Measurements from ENCODE around the gene ACTR2. TPM values are rescaled to one million over a fixed set of nuclear protein-coding genes. Genes with fewer than 3 reads are reported as not detected.

Gene ACTR2
- total and polyA plus RNA-seq, 9 of the 15 experiments (the other 6 are each of a cell fraction or from before 2014, with no cell fraction given): 47.3 to 239 (median 108) TPM

GRCh38 chr2:65228263-65228750 is 676 bp downstream of the ACTR2 start (continued):
- TF ChIP-seq ARID3A (IDR thresholded peaks at IDR 0.05; ENCODE audit: borderline replicate concordance, low read depth, low read length) (no peak), YY1 (IDR thresholded peaks at IDR 0.05; ENCODE audit: borderline replicate concordance in 1 of 3, control insufficient read depth in 1 of 3, extremely low read depth in 1 of 3, insufficient read depth in 3 of 3, insufficient read length in 1 of 3, insufficient replicate concordance in 2 of 3, low read depth in 1 of 3, low read length in 2 of 3) (peak in 1 of 3 experiments; percentile 36), ELF2 (CRISPR knock-in tag; IDR thresholded peaks at IDR 0.05) (0 out of 2 replicates have a peak, but pooled peaks have one; percentile 4), TAF7 (tag; IDR thresholded peaks at IDR 0.05) (peak; percentile 39; the same call in 1 of the 2 replicates), DACH1 (IDR thresholded peaks at IDR 0.05; ENCODE audit: partially characterized antibody) (no peak), MLLT1 (IDR thresholded peaks at IDR 0.05) (peak in 1 of 2 experiments; percentile 63; a peak in 2 of 4 replicates), ZNF212 (CRISPR knock-in tag; IDR thresholded peaks at IDR 0.05) (0 out of 2 replicates have a peak, but pooled peaks have one; percentile 46), E4F1 (CRISPR knock-in tag; IDR thresholded peaks at IDR 0.05; ENCODE audit: borderline replicate concordance) (no peak), THRAP3 (IDR thresholded peaks at IDR 0.05; ENCODE audit: borderline replicate concordance) (no peak), ETV1 (tag; conservative IDR thresholded peaks at IDR 0.05; ENCODE audit: low read depth) (peak; percentile 50), ZBTB33 (CRISPR knock-in tag; IDR thresholded peaks at IDR 0.05) (peak; percentile 12; the same call in 1 of the 2 replicates), TAF1 (IDR thresholded peaks at IDR 0.05; ENCODE audit: control insufficient read depth, extremely low read depth, insufficient read depth, low read length, severe bottlenecking) (no peak), NCOA1 (IDR thresholded peaks at IDR 0.05; ENCODE audit: low read depth) (0 out of 2 replicates have a peak, but pooled peaks have one; percentile 32)

Data from K562 (cell line).